H1 (cell line): Measurements from ENCODE around the gene PLEKHS1. TPM values are rescaled to one million over a fixed set of nuclear protein-coding genes. Genes with fewer than 3 reads are reported as not detected.

Experiments
- CBX5 ChIP-seq: fragments of 300-800, 300-1000 bp; sonication (generic); IDR thresholded peaks from 2 replicates; pipeline ENCODE4 v1.7.1; 2016; ENCODE audit warnings: antibody characterized with exemption, low read length, low read depth
- CHD7 ChIP-seq: fragments of 300-600 bp; sonication (generic); IDR thresholded peaks from 2 replicates; pipeline ENCODE4 v1.7.1; 2012; ENCODE audit warnings: low read length, moderate library complexity, mild to moderate bottlenecking, inconsistent platforms; ENCODE audit not compliant: insufficient replicate concordance
- FOSL1 ChIP-seq: IDR thresholded peaks from 2 replicates; pipeline ENCODE4 v1.6.1; 2011; ENCODE audit warnings: mild to moderate bottlenecking, low read depth, low read length, moderate library complexity; ENCODE audit not compliant: insufficient read depth
- RBBP5 ChIP-seq: IDR thresholded peaks from 2 replicates; pipeline ENCODE4 v1.7.1; 2012; ENCODE audit warnings: low read depth, mild to moderate bottlenecking, inconsistent platforms, low read length, moderate library complexity, borderline replicate concordance
- ZNF274 ChIP-seq: IDR thresholded peaks from 2 replicates; pipeline ENCODE4 v1.7.0; 2012; ENCODE audit warnings: low read length, borderline replicate concordance; ENCODE audit errors: extremely low read depth
- polyA plus RNA-seq, 7 experiments: library from polyadenylated mRNA; depleted of rRNA in 3 of 7; stranded (reverse) in 5 of 7; unstranded in 2 of 7; fragments of >200 nt in 5 of 7; fragments of 200-250 nt in 2 of 7; gene quantifications; 1 replicate in 5 of 7; 2 replicates in 1 of 7; 4 replicates in 1 of 7; pipeline versions ENCODE4 v1.2.1 to v1.2.3, GENCODE V29; 2011 to 2013; ENCODE audit warnings: missing spikeins in 2 of 7, mixed read lengths in 2 of 7
- total RNA-seq: library from RNA; stranded (reverse); fragmentation: NEBNext Ultra II Directional; extraction: Animal tissue kit (Norgen Biotek cat#: 25700); gene quantifications from 2 replicates; pipeline ENCODE4 v1.2.1, GENCODE V29; 2021

The PLEKHS1 gene
- total and polyA plus RNA-seq, 2 of the 8 experiments (the other 6 are each of a cell fraction or from before 2014, with no cell fraction given) = not detected

GRCh38 chr10:113802997-113803396 lies 51.5 kb downstream of the PLEKHS1 start (continued):
- TF ChIP-seq CHD7 (no peak), FOSL1 (no peak), CBX5 (no peak), RBBP5 (no peak), ZNF274 (no peak)
